ENCODE data around the gene CCDC92B.

The CCDC92B gene

GRCh38 chr17:2778489-2778888 lies 29.0 kb upstream of the CCDC92B start:
- no peak for DNase-seq (ENCODE audit: low spot score)

GRCh38 chr17:2777242-2777867 lies 27.9 kb upstream of the CCDC92B start:
- DNase-seq (ENCODE audit: low spot score): no peak

- no peak for DNase-seq (ENCODE audit: low spot score)
These were observed 27.3 kb upstream of the CCDC92B start for GRCh38 chr17:2776589-2777241.

GRCh38 chr17:2775206-2775605 lies 25.8 kb upstream of the CCDC92B start:
- no peak for DNase-seq (ENCODE audit: low spot score)

GRCh38 chr17:2770129-2770528 lies 20.7 kb upstream of the CCDC92B start:
- DNase-seq (ENCODE audit: low spot score): no peak

- DNase-seq (ENCODE audit: low spot score): no peak
These were observed 9.4 kb upstream of the CCDC92B start for GRCh38 chr17:2758870-2759269.

GRCh38 chr17:2755891-2756724 lies 6.7 kb upstream of the CCDC92B start:
- no peak for DNase-seq (ENCODE audit: low spot score)

GRCh38 chr17:2751491-2751890 lies 2.0 kb upstream of the CCDC92B start:
- no peak for DNase-seq (ENCODE audit: low spot score)

- DNase-seq (ENCODE audit: low spot score): no peak
These were observed 1.3 kb upstream of the CCDC92B start for GRCh38 chr17:2750721-2751120.

GRCh38 chr17:2749784-2750181 lies 331 bp upstream of the CCDC92B start:
- peak; percentile 95 for DNase-seq (ENCODE audit: low spot score)

- no peak for DNase-seq (ENCODE audit: low spot score)
These were observed 4.0 kb downstream of the CCDC92B start for GRCh38 chr17:2745317-2746037.

- no peak for DNase-seq (ENCODE audit: low spot score)
These were observed 11.8 kb downstream of the CCDC92B start for GRCh38 chr17:2737693-2738092.

- DNase-seq (ENCODE audit: low spot score): no peak
These were observed 12.5 kb downstream of the CCDC92B start for GRCh38 chr17:2736956-2737355.

GRCh38 chr17:2735896-2736295 lies 13.6 kb downstream of the CCDC92B start:
- no peak for DNase-seq (ENCODE audit: low spot score)

GRCh38 chr17:2734939-2735338 lies 14.5 kb downstream of the CCDC92B start:
- no peak for DNase-seq (ENCODE audit: low spot score)

GRCh38 chr17:2731807-2732206 lies 17.6 kb downstream of the CCDC92B start:
- no peak for DNase-seq (ENCODE audit: low spot score)

GRCh38 chr17:2730764-2731353 lies 18.6 kb downstream of the CCDC92B start:
- DNase-seq (ENCODE audit: low spot score): no peak

GRCh38 chr17:2724784-2725164 lies 24.7 kb downstream of the CCDC92B start:
- peak; percentile 76 for DNase-seq (ENCODE audit: low spot score)

- DNase-seq (ENCODE audit: low spot score): no peak
These were observed 25.3 kb downstream of the CCDC92B start for GRCh38 chr17:2723997-2724783.

- DNase-seq (ENCODE audit: low spot score): no peak
These were observed 25.9 kb downstream of the CCDC92B start for GRCh38 chr17:2723505-2723996.

- no peak for DNase-seq (ENCODE audit: low spot score)
These were observed 26.8 kb downstream of the CCDC92B start for GRCh38 chr17:2722611-2723010.

Data from AG08396 (cell line).